TTC549 (cell line): Measurements from ENCODE around the gene SPSB4.
"Not testable (repeated sequence)": the region's sequence is repeated elsewhere in the genome, so short reads cannot be mapped to it uniquely, and the experiment has no call there.

Experiments used
- FAIRE-seq: peaks from 2 replicates; lab custom pipeline; 2012; peaks lifted over from hg19 to GRCh38; lab: Jason Lieb, UNC

The SPSB4 gene

DNA sequence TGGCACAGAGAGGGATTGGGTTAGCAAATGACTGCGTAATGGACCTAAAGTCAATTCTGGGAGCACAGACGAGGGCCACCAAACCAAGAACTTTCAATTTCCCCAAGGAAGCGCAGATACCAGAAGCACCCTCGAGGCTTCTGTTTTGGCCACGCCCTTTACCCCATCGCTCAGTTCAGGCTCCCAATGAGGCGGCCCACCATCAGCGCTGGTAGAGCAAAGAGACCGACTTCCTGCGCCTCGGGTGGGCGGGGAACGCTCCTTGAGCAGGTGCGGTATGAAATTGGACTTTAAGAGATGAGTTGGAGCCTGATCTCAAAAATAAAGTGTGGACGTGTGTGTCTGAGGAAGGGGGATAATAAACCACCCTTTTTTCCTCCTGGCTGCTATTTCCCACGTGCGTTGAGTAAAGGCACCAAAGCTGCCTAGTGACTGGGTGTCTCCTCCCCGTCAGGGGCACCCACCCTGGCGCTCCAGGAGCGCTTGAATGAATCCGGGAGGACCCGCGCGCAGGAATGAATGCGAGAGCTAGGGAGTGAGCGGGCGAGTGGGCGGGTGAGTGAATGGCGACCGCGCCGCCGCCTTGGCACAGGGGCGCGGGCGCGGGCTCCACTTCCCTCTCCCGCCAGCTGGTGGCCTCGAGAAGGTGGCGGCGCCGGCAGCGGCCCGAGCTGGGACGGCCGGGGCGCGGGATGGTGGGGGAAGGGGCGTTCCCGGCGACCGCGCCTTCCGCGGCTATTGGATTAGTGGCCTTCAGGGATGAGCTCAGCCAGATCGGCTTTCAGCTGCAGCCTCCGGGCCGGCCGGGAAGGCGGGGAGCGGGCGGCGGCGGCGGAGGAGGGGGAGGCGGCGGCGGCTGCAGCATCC is at the start of gene SPSB4:
Gene SPSB4 (plus strand): TSS at position 772 of the 867 bp plus-strand sequence. CDS start 14,758 bp downstream, outside the sequence.
- no peak for FAIRE-seq

DNA sequence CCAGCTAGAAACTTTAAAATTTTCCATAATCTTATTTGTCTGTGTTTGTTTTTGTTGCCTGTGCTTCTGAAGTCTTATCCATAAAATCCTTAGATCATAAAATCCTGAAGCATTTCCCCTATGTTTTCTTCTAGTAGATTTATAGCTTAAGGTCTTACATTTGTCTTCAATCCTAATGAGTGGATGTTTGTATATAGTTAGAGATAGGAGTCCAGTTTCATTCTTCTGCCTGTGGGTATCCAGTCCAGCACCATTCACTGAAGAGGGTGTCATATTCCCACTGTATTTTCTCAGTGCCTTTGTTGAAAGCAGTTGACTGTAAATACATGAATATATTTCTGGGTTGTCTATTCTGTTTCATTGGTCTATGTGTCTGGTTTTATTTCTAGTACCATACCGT is 44.8 kb upstream of the SPSB4 start:
- no peak for FAIRE-seq

DNA sequence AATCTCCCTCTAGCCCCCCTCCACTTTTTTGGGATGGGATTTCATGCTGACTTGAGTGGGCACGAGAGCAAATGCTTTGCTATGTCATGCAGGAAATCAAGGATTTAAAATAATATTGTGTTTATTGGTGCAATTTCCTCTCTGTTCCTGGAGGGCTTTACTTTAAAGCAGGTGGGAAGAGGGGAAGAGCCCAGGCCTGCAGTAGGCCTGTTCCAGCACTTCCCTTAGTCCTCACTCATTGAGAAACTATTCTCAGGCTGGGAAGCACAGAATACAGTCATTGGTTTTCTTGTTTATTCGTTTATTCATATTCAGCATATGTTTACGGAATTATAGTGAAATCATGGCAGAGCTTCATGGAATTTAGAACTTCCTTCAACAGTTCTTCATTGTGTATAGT is 41.7 kb upstream of the SPSB4 start:
- no peak for FAIRE-seq

DNA sequence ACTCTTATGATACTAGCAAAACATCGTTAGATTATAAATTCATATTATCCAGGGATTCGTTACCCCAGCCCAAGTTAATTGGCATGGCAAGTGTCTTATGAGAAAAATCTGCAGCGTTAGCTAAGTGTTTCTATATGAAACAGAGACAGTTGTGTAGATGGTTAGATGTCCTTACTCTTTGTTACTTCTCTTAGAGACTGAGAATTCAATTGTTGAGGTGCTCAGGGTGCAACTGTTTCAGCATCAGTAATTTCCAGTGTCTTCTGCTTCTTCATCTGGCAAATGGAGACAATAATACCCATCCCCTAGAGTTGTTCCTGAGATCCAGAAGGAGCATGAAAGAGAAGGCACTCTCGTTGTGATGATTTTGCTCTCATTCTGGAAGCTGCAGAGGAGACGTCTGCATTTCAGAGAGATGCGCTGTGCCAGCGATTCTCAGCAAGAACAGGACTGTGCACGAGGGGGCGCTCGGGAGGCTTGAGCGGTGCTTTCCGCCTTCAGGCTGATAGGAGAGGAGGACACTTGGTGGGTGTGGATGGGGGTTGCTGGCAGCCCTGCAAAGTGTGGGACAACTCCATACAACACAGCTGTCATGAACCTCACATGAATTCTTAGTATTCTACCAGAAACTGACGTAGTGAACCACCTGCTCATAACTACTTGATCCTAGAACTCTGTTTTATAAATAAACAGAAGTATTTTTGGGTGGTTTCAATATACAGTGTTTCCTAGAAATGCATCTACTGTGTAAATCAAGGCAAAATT is 39.7 kb upstream of the SPSB4 start:
- FAIRE-seq, result no peak

DNA sequence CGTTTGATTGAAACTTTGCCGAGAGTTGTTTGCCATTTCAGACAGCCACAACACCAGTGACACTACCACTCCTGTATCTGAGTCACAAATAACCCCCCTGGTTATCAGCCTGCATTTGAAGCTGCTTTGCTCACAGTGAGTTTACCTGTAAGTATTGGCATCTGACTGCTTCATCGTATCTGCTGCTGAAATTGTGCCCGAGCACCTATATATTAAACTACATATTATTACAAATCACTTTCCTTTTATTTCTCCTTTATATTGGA is 39.2 kb upstream of the SPSB4 start:
- no peak for FAIRE-seq

DNA sequence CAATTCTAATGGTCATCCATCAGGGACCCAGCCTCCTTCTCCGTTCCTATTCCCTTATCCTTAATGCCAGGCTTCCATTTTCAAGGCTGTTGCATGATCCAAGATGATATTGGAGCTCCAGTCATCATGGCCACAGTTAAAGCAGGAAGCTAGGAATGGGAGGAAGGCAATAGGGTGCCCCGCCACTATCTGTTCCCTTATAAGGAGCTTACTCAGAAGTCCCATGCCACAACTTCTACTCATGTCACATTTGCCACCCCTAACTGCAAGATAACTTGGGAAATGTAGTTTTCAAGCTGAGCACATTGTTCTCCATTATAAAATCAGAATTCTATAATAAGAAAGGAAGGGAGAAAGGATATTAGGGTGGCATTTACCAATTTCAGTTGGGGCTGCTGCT is 38.6 kb upstream of the SPSB4 start:
- no peak for FAIRE-seq

DNA sequence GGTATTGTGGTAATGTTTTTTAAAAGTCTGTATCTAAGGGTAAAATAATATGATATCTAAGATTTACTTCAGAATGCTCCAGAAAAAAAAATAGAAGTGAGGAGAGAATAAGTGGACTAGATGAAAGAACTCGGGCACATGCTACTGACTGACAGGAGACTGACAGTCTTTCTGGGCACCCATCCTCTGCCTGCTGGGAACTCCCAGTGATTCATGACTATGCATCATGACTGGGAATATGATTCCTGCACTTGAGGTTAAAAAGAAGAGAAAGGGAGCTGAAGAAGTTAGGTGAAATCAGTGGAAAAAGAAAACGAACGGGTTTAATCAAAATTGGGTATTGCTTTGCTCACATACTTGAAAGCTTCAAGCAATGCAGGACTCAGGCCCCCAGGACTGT is 35.7 kb upstream of the SPSB4 start:
- no peak for FAIRE-seq

DNA sequence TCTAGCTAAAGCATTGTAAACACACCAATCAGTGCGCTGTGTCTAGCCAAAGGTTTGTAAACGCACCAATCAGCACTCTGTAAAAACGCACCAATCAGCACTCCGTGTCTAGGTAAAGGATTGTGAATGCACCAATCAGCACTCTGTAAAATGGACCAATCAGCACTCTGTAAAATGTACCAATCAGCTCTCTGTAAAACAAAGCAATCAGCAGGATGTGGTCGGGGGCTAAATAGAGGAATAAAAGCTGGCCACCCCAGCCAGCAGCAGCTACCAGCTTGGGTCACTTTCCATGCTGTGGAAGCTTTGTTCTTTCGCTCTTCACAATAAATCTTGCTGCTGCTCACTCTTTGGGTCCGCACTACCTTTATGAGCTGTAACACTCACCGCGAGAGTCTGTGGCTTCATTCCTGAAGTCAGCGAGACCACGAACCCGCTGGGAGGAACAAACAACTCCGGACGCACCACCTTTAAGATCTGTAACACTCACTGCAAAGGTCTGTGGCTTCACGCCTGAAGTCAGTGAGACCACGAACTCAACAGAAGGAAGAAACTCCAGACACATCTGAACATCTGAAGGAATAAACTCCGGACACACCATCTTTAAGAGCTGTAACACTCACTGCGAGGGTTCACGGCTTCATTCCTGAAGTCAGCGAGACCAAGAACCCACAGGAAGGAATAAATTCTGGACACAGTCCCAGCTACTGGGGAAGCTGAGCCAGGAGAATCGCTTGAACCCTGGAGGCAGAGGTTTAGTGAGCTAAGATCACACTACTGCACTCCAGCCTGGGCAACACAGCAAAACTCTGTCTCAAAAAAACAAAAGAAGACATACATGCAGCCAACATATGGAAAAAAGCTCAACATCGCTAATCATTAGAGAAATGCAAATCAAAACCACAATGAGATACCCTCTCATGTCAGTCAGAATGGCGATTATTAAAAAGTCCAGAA is 33.5 kb upstream of the SPSB4 start:
- FAIRE-seq, result not testable (repeated sequence)

DNA sequence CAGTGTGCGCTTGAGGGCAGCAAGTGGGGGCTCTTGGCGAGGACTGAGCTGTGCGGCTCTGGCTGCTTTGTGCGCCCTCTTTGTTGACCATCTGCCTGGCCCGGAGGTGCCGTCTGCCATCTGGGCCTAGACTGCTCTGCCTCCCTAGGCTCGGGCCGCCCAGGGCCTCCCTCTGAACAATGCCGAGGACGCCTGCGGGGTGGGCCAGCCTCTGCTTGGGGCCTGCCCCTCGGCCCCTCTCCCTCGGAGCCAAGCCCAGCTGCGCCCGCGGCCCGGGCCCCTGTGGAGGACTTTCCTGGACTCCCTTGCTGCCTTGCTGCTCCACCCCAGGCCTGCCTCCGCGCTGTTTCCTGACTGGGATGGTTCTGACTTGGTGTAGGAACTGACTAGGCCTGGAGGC is 31.9 kb upstream of the SPSB4 start:
- no peak for FAIRE-seq

DNA sequence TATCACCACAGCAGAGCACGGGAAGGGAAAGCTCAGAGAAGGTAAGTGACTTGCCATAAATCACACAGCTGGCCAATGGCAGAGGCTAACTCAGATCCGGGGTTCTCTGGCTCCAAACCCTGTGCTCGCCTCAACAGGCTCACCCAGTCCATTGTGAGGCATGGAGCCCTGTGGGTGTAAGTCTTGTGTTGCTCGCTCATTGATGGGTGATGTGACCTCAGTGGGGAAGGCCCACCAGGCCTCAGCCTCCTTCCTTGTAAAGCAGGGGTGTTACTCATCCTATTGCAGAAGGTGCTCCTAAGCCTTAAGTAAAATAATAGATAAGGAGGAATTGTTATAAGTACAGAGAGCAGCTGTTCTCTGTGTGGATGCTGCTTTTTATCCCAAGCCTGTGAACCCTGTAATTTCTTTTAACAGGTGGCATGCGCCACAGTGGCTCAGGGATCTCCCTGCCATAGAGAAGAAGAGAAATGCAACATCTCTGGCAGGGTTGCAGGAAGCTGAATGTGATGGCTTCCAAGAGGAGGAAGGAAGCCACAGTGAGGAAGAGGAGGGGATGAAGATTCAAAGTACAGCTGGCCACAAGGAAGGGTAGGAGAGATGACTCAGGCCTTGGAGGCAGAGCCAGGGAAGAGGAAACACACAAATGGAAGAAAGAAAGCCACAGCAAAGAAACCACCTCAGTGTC is 30.9 kb upstream of the SPSB4 start:
- FAIRE-seq, result no peak

DNA sequence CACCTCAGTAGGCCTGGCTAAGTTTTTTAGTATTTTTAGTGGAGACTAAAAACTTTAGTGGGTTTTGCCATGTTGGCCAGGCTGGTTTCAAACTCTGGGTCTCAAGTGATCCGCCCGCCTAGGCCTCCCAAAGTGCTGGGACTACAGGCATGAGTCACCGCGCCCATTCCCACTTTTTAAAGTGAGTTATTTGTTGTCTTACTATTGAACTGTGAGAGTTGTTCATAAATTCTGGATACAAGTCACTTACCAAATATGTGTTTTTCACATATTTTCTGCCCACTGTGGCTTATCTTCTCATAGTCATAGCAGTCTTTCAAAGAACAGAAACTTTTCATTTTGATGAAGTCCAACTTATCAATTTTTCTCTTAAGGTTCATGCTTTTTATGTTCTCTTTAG is 29.9 kb upstream of the SPSB4 start:
- FAIRE-seq, result no peak

DNA sequence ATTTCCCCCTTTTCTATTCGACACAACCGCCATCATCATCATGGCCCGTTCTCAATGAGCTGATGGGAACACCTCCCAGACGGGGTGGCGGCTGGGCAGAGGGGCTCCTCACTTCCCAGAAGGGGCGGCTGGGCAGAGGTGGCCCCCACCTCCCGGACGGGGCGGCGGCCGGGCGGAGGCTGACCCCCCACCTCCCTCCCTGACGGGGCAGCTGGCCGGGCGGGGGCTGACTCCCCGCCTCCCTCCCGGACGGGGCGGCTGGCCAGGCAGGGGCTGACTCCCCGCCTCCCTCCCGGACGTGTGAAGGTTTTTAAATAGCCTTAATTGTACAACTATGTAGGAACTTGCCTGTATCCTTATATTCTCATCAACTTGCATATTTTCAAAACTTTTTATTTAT is 20.9 kb upstream of the SPSB4 start:
- FAIRE-seq, result no peak

DNA sequence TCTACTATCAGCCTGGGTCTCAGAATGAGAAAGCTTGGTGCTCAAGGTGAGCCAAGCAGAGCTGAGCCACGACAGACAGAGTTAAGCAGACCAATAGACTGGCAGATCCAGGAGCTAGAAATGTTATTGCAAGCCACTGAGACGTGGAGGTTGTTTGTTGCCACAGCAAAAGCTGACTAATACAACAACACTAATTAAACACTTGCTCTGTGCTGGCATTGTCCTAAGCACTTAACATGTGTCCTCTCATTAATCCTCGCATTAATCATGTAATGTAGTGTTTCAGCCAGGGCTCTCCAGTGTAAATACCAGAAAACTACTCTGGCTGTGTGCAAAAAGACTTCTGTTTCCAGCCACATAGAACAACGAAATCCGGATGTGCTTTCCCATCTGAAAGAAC is 11.6 kb upstream of the SPSB4 start:
- no peak for FAIRE-seq

DNA sequence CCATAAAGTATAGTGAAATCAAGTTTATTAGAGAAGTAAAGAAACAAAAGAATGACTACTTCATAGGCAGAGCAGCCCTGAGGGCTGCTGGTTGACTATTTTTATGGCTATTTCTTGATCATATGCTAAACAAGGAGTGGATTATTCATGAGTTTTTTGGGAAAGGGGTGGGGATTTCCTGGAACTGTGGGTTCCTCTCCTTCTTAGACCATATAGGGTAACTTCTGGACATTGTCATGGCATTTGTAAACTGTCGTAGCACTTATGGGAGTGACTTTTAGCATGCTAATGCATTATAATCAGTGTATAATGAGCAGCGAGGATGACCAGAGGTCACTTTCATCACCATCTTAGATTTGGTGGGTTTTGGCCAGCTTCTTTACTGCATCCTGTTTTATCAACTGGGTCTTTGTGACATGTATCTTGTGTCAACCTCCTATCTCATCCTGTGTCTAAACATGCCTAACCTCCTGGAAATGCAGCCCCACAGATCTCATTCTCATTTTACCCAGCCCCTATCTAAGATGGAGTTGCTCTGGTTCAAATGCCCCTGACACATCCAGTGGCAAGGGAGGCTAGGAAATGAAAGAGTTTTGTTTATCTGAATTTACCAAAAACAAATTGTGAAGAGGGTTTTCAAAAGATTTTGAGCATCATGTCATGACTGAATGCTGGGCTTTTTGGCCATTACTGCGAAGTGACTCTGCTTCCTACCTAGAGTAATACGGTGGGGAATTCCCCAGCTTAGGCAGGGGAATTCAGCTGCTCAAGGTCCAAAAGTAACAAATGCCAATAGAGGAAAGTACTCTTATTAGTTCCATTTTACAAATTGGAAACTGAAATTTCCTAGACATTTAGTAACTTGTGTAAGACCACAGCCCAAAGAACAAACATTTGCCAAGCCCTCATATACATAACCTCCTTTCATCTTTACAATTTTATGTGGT is 6.2 kb upstream of the SPSB4 start:
- no peak for FAIRE-seq

DNA sequence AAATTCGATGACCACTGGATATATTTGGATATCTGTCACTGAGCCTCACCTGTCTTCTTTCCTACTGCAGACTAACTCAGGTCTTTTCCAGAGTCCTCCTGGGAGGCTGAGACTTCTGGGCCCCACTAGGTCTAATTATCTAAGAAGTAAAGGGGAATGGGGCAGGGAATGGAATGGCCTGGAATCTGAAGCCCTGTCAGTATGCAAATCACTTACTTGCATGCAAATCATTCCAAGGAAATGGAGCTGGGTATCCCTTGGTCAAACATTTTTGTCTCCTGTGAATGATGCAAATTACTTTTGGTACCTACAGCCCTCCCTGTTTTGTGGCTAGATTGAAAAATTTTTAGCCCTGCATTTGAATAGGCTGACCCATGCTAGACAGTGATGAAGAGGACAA is 5.3 kb upstream of the SPSB4 start:
- FAIRE-seq, result no peak

DNA sequence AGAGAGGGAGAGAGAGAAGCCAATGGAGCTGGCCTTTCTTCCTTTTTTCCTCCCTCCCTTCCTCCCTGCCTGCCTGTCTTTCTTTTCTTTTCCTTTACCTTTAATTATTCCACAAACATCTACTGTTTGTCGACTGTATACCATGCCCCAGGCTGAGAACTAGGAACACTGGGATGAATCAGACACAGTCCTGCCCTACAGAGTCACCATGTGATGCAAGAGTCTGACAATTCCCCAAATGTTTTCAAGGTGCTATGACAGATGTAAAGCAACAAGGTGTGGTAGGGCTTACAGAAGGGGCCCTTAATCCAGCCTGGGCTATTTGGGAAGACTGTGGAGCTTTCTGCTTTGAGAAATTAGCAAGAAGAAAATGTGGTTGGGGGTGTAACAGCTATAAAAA is 4.0 kb upstream of the SPSB4 start:
- FAIRE-seq, result no peak

DNA sequence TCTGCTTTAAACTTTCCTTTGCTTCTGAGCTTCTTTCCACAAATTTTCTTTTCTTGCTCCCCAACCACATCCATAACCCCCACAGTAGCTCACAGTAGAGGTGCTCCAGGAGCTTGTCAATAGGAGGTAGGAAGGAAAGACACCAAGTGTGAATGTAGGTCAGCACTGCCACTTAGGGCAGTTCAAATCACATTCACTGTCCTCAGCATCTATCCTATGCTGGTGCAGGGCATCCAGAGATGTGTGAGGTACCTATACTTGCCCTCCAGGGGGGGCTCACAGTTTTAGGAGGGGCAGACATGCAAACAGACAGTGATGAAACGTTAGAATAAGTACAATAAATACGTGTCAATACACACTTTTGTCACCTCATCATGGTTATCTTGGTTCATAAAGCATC is 1.5 kb upstream of the SPSB4 start:
- FAIRE-seq, result no peak

DNA sequence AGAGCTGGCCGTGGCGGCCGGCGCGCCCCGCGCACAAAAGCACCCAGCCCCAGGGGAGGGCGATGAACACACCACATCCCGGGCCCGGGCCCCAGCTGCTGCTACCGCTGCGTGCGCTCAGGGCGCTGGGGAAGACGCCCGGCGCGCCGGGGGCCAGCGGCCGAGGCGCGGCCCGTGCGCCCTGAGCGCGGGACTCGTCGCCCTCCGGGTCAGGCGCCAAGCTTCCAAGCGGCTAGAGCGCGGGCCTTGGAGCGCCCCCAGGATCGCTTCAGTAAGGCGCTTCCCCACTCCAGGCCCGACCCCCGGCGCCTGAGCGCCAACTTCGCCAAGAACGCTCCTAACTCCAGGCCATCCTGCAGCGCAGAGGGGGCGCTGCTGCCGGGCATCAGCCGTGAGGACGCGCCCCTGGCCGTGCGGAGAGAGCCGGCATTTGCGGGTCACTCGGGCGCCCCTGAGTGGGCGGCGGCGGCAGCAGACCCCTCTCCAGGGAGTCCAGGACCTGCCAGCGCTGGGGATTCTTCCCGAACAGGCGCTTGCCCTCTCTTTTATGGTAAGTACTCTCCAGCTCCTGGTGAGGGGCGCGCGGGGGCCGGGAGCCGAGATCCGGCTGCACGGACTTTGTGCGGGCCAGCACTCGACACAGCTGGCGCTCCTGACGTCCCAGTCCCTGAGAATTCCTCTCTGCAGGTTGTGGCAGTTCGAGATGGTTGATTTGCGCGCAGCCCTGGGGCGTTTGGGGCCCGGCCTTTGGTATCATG is 475 bp downstream of the SPSB4 start:
- FAIRE-seq, result no peak

DNA sequence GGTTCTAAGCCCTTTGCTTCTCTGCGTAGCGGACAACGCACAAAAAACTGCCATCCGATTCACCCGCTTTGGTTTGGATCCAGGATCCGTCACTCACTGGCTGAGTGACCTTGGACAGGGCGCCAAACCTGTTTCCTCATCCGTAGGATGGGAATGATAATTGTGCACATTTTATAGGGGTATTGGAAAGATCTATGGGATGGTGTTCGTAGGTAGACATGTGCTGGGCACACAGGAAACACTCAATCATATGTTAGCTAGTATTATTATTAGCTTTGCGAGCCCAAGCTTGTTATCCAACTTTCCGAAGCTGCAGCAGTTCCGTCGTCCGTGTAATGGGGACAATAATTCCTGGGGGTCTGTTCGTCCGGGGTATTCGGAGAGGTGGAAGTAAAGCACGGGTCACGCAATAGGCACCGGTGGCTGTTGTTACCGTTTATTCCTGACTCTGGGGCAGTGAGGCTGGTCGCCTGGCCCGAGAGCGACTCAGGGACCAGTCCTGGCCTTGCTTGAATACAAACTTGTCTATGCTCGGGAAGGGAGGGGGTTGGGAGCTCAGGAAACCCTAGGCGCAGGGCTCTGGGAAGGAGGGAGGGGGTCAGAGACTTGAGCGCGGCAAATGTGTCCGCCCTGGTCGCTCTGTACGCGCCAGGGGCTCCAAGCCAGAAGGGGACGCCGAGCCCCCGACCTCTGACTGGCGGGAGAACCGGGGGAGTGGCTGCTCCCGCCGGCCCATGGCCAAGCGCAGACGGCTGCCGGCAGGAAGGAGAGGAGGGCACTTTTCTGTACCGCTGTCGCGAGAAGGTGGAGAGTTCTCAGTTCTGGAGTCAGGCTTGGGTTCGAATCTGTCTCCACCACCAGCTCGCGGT is 1.3 kb downstream of the SPSB4 start:
- FAIRE-seq, result no peak
